Forelimb muscle (tissue), 1 donor: ENCODE results near the gene SIGLEC10. TPM values are rescaled to one million over a fixed set of nuclear protein-coding genes. Genes with fewer than 3 reads are reported as not detected.
"Not testable (repeated sequence)": the region's sequence is repeated elsewhere in the genome, so short reads cannot be mapped to it uniquely, and the experiment has no call there.

Experiments
- DNase-seq: peaks from one replicate; pipeline ENCODE4 v3.0.0-alpha.2; 2013; ENCODE audit warnings: low read depth
- polyA plus RNA-seq: library from polyadenylated mRNA; unstranded; fragments of 120-200 nt; gene quantifications from one replicate; pipeline ENCODE4 v1.2.1, GENCODE V29; 2013; ENCODE audit not compliant: insufficient read length

Gene SIGLEC10
- polyA plus RNA-seq = 0.92 TPM

GRCh38 chr19:51417107-51417809 lies at the start of gene SIGLEC10:
Gene SIGLEC10, minus strand, starts transcription at chr19:51417642. Its CDS starts 61 bp downstream, at chr19:51417581.
- no peak for DNase-seq

- no peak for DNase-seq
Measured at GRCh38 chr19:51466723-51467122, 49.3 kb upstream of the SIGLEC10 start.

- DNase-seq = not testable (repeated sequence)
Measured at GRCh38 chr19:51463976-51464581, 46.6 kb upstream of the SIGLEC10 start.

- DNase-seq = no peak
Measured at GRCh38 chr19:51462681-51463080, 45.2 kb upstream of the SIGLEC10 start.

GRCh38 chr19:51462276-51462675 lies 44.8 kb upstream of the SIGLEC10 start:
- no peak for DNase-seq

GRCh38 chr19:51461723-51462161 lies 44.3 kb upstream of the SIGLEC10 start:
- no peak for DNase-seq

- DNase-seq = no peak
Measured at GRCh38 chr19:51460164-51460992, 42.9 kb upstream of the SIGLEC10 start.

GRCh38 chr19:51458899-51459505 lies 41.6 kb upstream of the SIGLEC10 start:
- DNase-seq = no peak

GRCh38 chr19:51458051-51458645 lies 40.7 kb upstream of the SIGLEC10 start, which contains the start of gene SIGLEC8:
Gene SIGLEC8, minus strand, starts transcription at chr19:51458454. Its CDS starts 67 bp downstream, at chr19:51458387.
- DNase-seq = no peak

- DNase-seq = no peak
Measured at GRCh38 chr19:51457351-51458013, 40.0 kb upstream of the SIGLEC10 start.

- DNase-seq = no peak
Measured at GRCh38 chr19:51456541-51457290, 39.3 kb upstream of the SIGLEC10 start.

- no peak for DNase-seq
Measured at GRCh38 chr19:51450730-51451307, 33.4 kb upstream of the SIGLEC10 start.

GRCh38 chr19:51448411-51449016 lies 31.1 kb upstream of the SIGLEC10 start:
- DNase-seq = no peak

- no peak for DNase-seq
Measured at GRCh38 chr19:51448011-51448410, 30.6 kb upstream of the SIGLEC10 start.

GRCh38 chr19:51447510-51447909 lies 30.1 kb upstream of the SIGLEC10 start:
- not testable (repeated sequence) for DNase-seq

- no peak for DNase-seq
Measured at GRCh38 chr19:51441410-51442390, 24.3 kb upstream of the SIGLEC10 start.

- no peak for DNase-seq
Measured at GRCh38 chr19:51440846-51441409, 23.5 kb upstream of the SIGLEC10 start.

GRCh38 chr19:51440052-51440451 lies 22.6 kb upstream of the SIGLEC10 start:
- no peak for DNase-seq
